ENCODE data around the gene RGS11. TPM values are rescaled to one million over a fixed set of nuclear protein-coding genes. Genes with fewer than 3 reads are reported as not detected.
A peak's percentile ranks its signal among the peaks of the same experiment; 100 is the strongest.
"Not testable (repeated sequence)": the region's sequence is repeated elsewhere in the genome, so short reads cannot be mapped to it uniquely, and the experiment has no call there.

Gene RGS11
- total RNA-seq, 1 experiment from 2014 or later: 8.9 TPM

- intact Hi-C loops (cut with micrococcal nuclease; ENCODE audit: unreplicated experiment): no loop called here
- no peaks in the 10 kb centered on the region for H3K9me3 ChIP-seq
- H3K27me3 Mint-ChIP-seq (ENCODE audit: insufficient read depth, unreplicated experiment): no peaks in the 10 kb centered on the region
- H3K4me3 ChIP-seq (ENCODE audit: low read depth, low read length): no peak overlapping the region
- no TSS peak for BruUV-seq (replicated peaks)
- H3K4me1 ChIP-seq: no peaks in the 10 kb centered on the region
- no peak overlapping the region for H3K4me3 Mint-ChIP-seq (ENCODE audit: unreplicated experiment)
- no peak for DNase-seq
- peak overlapping the region; percentile 67 for H3K27ac Mint-ChIP-seq (ENCODE audit: unreplicated experiment)
- no peaks in the 10 kb centered on the region for H3K27me3 ChIP-seq (replicated peaks; ENCODE audit: control insufficient read depth, insufficient read depth, low read length)
- H3K36me3 Mint-ChIP-seq (ENCODE audit: insufficient read depth, unreplicated experiment): peaks cover 9% of the 10 kb centered on the region
- POLR2A ChIA-PET: no interaction called here
- no peak for TF ChIP-seq CTCF (IDR thresholded peaks at IDR 0.05; ENCODE audit: insufficient read depth in 1 of 2, low read depth in 1 of 2, low read length in 1 of 2, severe bottlenecking in 1 of 2, unreplicated experiment in 1 of 2)
- H3K9me3 Mint-ChIP-seq (ENCODE audit: unreplicated experiment): no peaks in the 10 kb centered on the region
- no peaks in the 10 kb centered on the region for H3K4me1 Mint-ChIP-seq (ENCODE audit: low read depth, unreplicated experiment)
- CTCF ChIA-PET: interaction anchor here (0.6 to 2.0 kb wide), 4 partner anchors 37 to 113 kb away, joined by 3 to 5 read pairs (median 4); no protein-coding TSS in a partner anchor
- H3K36me3 ChIP-seq (ENCODE audit: control insufficient read depth, insufficient read depth, low read length): no peaks in the 10 kb centered on the region
Observed at GRCh38 chr16:239948-240277, 35.8 kb downstream of the RGS11 start.

- ChIA-PET POLR2A (interaction anchor here (0.6 to 1.0 kb wide), 4 partner anchors 18 to 356 kb away, joined by 5 to 19 read pairs (median 9); partner anchors contain the start of gene AXIN1), CTCF (interaction anchor here (0.8 to 1.5 kb wide), 3 partner anchors 118 to 133 kb away, joined by 4 to 6 read pairs (median 5); no protein-coding TSS in a partner anchor)
- H3K9me3 Mint-ChIP-seq (ENCODE audit: unreplicated experiment): no peaks in the 10 kb centered on the region
- no TSS peak for BruUV-seq (replicated peaks)
- intact Hi-C loops (cut with micrococcal nuclease; ENCODE audit: unreplicated experiment): no loop called here
- Histone ChIP-seq H3K4me3 (ENCODE audit: low read depth, low read length) (peak within 1 kb of the TSS; percentile 53), H3K27me3 (replicated peaks; ENCODE audit: control insufficient read depth, insufficient read depth, low read length) (no peaks in the 10 kb centered on the region), H3K9me3 (no peaks in the 10 kb centered on the region), H3K36me3 (ENCODE audit: control insufficient read depth, insufficient read depth, low read length) (no peaks in the 10 kb centered on the region), H3K4me1 (no peaks in the 10 kb centered on the region)
- peaks cover 11% of the 10 kb centered on the region for H3K36me3 Mint-ChIP-seq (ENCODE audit: insufficient read depth, unreplicated experiment)
- peak; percentile 41 to 43 for TF ChIP-seq CTCF (IDR thresholded peaks at IDR 0.05; ENCODE audit: insufficient read depth in 1 of 2, low read depth in 1 of 2, low read length in 1 of 2, severe bottlenecking in 1 of 2, unreplicated experiment in 1 of 2)
- peak within 1 kb of the TSS; percentile 76 for H3K4me3 Mint-ChIP-seq (ENCODE audit: unreplicated experiment)
- H3K27me3 Mint-ChIP-seq (ENCODE audit: insufficient read depth, unreplicated experiment): no peaks in the 10 kb centered on the region
- no peaks in the 10 kb centered on the region for H3K4me1 Mint-ChIP-seq (ENCODE audit: low read depth, unreplicated experiment)
- H3K27ac Mint-ChIP-seq (ENCODE audit: unreplicated experiment): peak within 1 kb of the TSS; percentile 92
- peak; percentile 93 to 96 for DNase-seq
Observed at GRCh38 chr16:234468-235305, 41.1 kb downstream of the RGS11 start, which contains the start of gene FAM234A. Gene FAM234A, plus strand, starts transcription at chr16:234821. Its CDS starts 19,593 bp downstream, at chr16:254414.

GRCh38 chr16:230949-231348 is 44.8 kb downstream of the RGS11 start:
- ChIA-PET POLR2A (no interaction called here), CTCF (no interaction called here)
- Mint-ChIP-seq H3K4me1 (ENCODE audit: low read depth, unreplicated experiment) (peaks cover 6% of the 10 kb centered on the region), H3K36me3 (ENCODE audit: insufficient read depth, unreplicated experiment) (peaks cover 45% of the 10 kb centered on the region), H3K4me3 (ENCODE audit: unreplicated experiment) (peak overlapping the region; percentile 33), H3K27me3 (ENCODE audit: insufficient read depth, unreplicated experiment) (no peaks in the 10 kb centered on the region), H3K9me3 (ENCODE audit: unreplicated experiment) (no peaks in the 10 kb centered on the region), H3K27ac (ENCODE audit: unreplicated experiment) (no peak overlapping the region)
- Histone ChIP-seq H3K4me1 (no peaks in the 10 kb centered on the region), H3K9me3 (no peaks in the 10 kb centered on the region), H3K27me3 (replicated peaks; ENCODE audit: control insufficient read depth, insufficient read depth, low read length) (no peaks in the 10 kb centered on the region), H3K36me3 (ENCODE audit: control insufficient read depth, insufficient read depth, low read length) (peaks cover 1% of the 10 kb centered on the region), H3K4me3 (ENCODE audit: low read depth, low read length) (no peak overlapping the region)
- BruUV-seq (replicated peaks): no TSS peak
- no peak for TF ChIP-seq CTCF (IDR thresholded peaks at IDR 0.05; ENCODE audit: insufficient read depth in 1 of 2, low read depth in 1 of 2, low read length in 1 of 2, severe bottlenecking in 1 of 2, unreplicated experiment in 1 of 2)
- intact Hi-C loops (cut with micrococcal nuclease; ENCODE audit: unreplicated experiment): no loop called here
- no peak for DNase-seq

- H3K4me1 ChIP-seq; H3K9me3 Mint-ChIP-seq (ENCODE audit: unreplicated experiment); H3K4me3 ChIP-seq (ENCODE audit: low read depth, low read length); H3K36me3 ChIP-seq (ENCODE audit: control insufficient read depth, insufficient read depth, low read length); H3K9me3 ChIP-seq; H3K27ac Mint-ChIP-seq (ENCODE audit: unreplicated experiment); BruUV-seq (replicated peaks); DNase-seq; H3K27me3 Mint-ChIP-seq (ENCODE audit: insufficient read depth, unreplicated experiment); intact Hi-C loops (cut with micrococcal nuclease; ENCODE audit: unreplicated experiment); CTCF ChIA-PET; H3K4me1 Mint-ChIP-seq (ENCODE audit: low read depth, unreplicated experiment); H3K27me3 ChIP-seq (replicated peaks; ENCODE audit: control insufficient read depth, insufficient read depth, low read length): not testable (repeated sequence)
- POLR2A ChIA-PET: interaction anchor here (0.9 kb wide), 1 partner anchor 11 kb away, joined by 5 read pairs; no protein-coding TSS in a partner anchor
- Mint-ChIP-seq H3K4me3 (ENCODE audit: unreplicated experiment) (peak overlapping the region; percentile 33), H3K36me3 (ENCODE audit: insufficient read depth, unreplicated experiment) (peaks cover 46% of the 10 kb centered on the region)
Observed at GRCh38 chr16:230351-230750, 45.4 kb downstream of the RGS11 start.

All from Caco-2 (cell line).